ENCODE measurements around the gene DAZL. TPM values are rescaled to one million over a fixed set of nuclear protein-coding genes. Genes with fewer than 3 reads are reported as not detected.

Gene DAZL
- total and polyA plus RNA-seq, 9 of the 15 experiments (the other 6 are each of a cell fraction or from before 2014, with no cell fraction given): not detected

DNA sequence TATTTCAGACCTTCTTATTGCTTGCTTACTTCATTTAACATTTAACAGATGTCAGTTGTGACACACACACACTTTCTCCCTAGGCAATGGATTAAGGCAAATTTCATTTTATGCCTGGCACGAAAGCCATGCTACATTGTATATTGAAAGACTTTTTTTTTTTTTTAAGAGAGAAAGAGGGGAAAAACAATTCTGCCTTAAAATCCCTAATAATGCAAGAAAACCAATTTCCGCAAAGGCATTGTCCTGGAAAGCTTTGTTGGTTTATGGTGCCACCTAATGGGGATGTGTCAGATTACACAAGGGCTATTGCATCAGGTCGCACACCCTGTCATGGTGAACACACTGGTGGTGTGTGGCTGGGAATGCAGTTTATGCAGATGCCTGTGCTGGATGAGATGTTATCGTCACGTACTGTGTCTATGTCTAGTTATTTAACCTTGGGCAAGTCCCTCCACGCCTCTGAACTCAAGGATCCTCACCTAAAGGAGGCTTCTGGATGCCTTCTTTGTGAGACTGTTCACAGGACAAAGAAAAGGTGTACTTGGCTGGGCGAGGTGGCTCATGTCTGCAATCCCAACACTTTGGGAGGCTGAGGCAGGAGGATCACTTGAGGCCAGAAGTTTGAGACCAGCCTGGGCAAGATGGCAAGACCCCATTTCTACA, 54.4 kb downstream of the DAZL start (continued):
- TF ChIP-seq, protein P1, sequence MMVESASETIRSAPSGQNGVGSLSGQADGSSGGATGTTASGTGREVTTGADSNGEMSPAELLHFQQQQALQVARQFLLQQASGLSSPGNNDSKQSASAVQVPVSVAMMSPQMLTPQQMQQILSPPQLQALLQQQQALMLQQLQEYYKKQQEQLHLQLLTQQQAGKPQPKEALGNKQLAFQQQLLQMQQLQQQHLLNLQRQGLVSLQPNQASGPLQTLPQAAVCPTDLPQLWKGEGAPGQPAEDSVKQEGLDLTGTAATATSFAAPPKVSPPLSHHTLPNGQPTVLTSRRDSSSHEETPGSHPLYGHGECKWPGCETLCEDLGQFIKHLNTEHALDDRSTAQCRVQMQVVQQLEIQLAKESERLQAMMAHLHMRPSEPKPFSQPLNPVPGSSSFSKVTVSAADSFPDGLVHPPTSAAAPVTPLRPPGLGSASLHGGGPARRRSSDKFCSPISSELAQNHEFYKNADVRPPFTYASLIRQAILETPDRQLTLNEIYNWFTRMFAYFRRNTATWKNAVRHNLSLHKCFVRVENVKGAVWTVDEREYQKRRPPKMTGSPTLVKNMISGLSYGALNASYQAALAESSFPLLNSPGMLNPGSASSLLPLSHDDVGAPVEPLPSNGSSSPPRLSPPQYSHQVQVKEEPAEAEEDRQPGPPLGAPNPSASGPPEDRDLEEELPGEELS (CRISPR knock-in tag; IDR thresholded peaks at IDR 0.05; ENCODE audit: borderline replicate concordance): no peak
- TF ChIP-seq EP300 (IDR thresholded peaks at IDR 0.05; ENCODE audit: low read length) (peak; percentile 62), REST (IDR thresholded peaks at IDR 0.05; ENCODE audit: borderline replicate concordance) (peak; percentile 83), REST (CRISPR knock-in tag; IDR thresholded peaks at IDR 0.05; ENCODE audit: low read depth) (no peak), YY1 (IDR thresholded peaks at IDR 0.05; ENCODE audit: borderline replicate concordance in 1 of 3, control insufficient read depth in 1 of 3, extremely low read depth in 1 of 3, insufficient read depth in 3 of 3, insufficient read length in 1 of 3, insufficient replicate concordance in 2 of 3, low read depth in 1 of 3, low read length in 2 of 3) (peak in 2 of 3 experiments; percentile 18 to 37), NR4A1 (CRISPR knock-in tag; IDR thresholded peaks at IDR 0.05) (no peak), NR4A1 (tag; IDR thresholded peaks at IDR 0.05) (peak; percentile 85), KLF13 (tag; IDR thresholded peaks at IDR 0.05; ENCODE audit: borderline replicate concordance, low read depth) (no peak), EP400 (IDR thresholded peaks at IDR 0.05) (peak; percentile 96), RHOXF2B (CRISPR knock-in tag; conservative IDR thresholded peaks at IDR 0.05) (no peak), BHLHE40 (IDR thresholded peaks at IDR 0.05; ENCODE audit: low read length) (peak; percentile 39; the same call in 1 of the 2 replicates), ZNF436 (CRISPR knock-in tag; IDR thresholded peaks at IDR 0.05) (no peak), NFATC3 (IDR thresholded peaks at IDR 0.05) (no peak), MYC (IDR thresholded peaks at IDR 0.05; ENCODE audit: low read depth, low read length) (peak; percentile 98), MYC (CRISPR knock-in tag; IDR thresholded peaks at IDR 0.05; ENCODE audit: borderline replicate concordance, low read depth) (no peak), ZNF224 (CRISPR knock-in tag; IDR thresholded peaks at IDR 0.05) (no peak)
